Prostate gland (tissue), 2 donors: ENCODE measurements around the gene PLS3. TPM values are rescaled to one million over a fixed set of nuclear protein-coding genes. Genes with fewer than 3 reads are reported as not detected.

Experiments used
- DNase-seq: peaks from one replicate; pipeline ENCODE4 v3.0.0-alpha.2; 2019; ENCODE audit warnings: low spot score
- H3K27ac ChIP-seq, 2 donors: fragments of 200-600 bp; sonication (generic); 2 replicates each; pipeline ENCODE4 v1.5.1; 2017 to 2019
- H3K27me3 ChIP-seq: fragments of 200-600 bp; sonication (generic); replicated peaks from 2 replicates; pipeline ENCODE4 v1.5.1; 2019; ENCODE audit not compliant: insufficient read depth
- H3K36me3 ChIP-seq, 2 donors: fragments of 200-600 bp; sonication (generic); 1 replicate in 1 of 2; 2 replicates in 1 of 2; pipeline versions ENCODE4 v1.5.1 to v1.8.1; 2017 to 2019
- H3K4me1 ChIP-seq: fragments of 200-600 bp; sonication (generic); replicated peaks from 2 replicates; pipeline ENCODE4 v1.5.1; 2019
- H3K4me3 ChIP-seq, 2 donors: fragments of 200-600 bp; sonication (generic); 2 replicates each; pipeline ENCODE4 v1.5.1; 2017 to 2019
- H3K9me3 ChIP-seq: fragments of 200-600 bp; sonication (generic); 2 replicates; pipeline ENCODE4 v1.5.1; 2017
- CTCF ChIP-seq, 4 experiments: fragments of 200-600 bp in 2 of 4; fragments of 450-650 bp in 2 of 4; sonication (generic) in 2 of 4; IDR thresholded peaks; 1 replicate in 3 of 4; 2 replicates in 1 of 4; pipeline ENCODE4 v1.5.1; 2016 to 2019; ENCODE audit warnings: antibody characterized with exemption in 4 of 4, mild to moderate bottlenecking in 2 of 4, moderate library complexity in 2 of 4
- POLR2A ChIP-seq: fragments of 450-650 bp; IDR thresholded peaks from one replicate; pipeline ENCODE4 v1.6.1; 2016; ENCODE audit warnings: antibody characterized with exemption, mild to moderate bottlenecking
- POLR2AphosphoS5 ChIP-seq: sonication (generic); formaldehyde crosslinking; IDR thresholded peaks from one replicate; pipeline ENCODE4 v1.6.1; 2017; ENCODE audit warnings: antibody characterized with exemption
- WGBS: methylation state at CpG from one replicate; pipeline ENCODE4 v1.1.5; 2018; 5-methylcytosine and 5-hydroxymethylcytosine counted together
- intact Hi-C: fragments of 100-400 bp; cut with DNase I; formaldehyde crosslinking; loops from one replicate; pipeline ENCODE4 v1.14.2; 2022
- total RNA-seq, 2 donors: library from RNA; depleted of rRNA; stranded (reverse); fragments of >200 nt; gene quantifications; one replicate each; pipeline ENCODE4 v1.1.0, GENCODE V29; 2016

The PLS3 gene
- total RNA-seq, 2 donors from 2014 or later = 32.1 to 69.3 TPM

- H3K9me3 ChIP-seq = no peaks in the 10 kb centered on the region
- intact Hi-C loops = no loop called here
- no peak overlapping the region for H3K27ac ChIP-seq
- no peak overlapping the region for H3K4me3 ChIP-seq
- 72% methylated on average over 5 of the region's 5 CpGs for WGBS
- no peak for DNase-seq
- H3K27me3 ChIP-seq = no peaks in the 10 kb centered on the region
- H3K4me1 ChIP-seq = no peaks in the 10 kb centered on the region
- no peaks in the 10 kb centered on the region for H3K36me3 ChIP-seq
- no peak for TF ChIP-seq POLR2A
- TF ChIP-seq CTCF (IDR thresholded peaks at IDR 0.05) = no peak
- no peak for TF ChIP-seq POLR2AphosphoS5
Observed at GRCh38 chrX:115576676-115577075, 15.7 kb downstream of the PLS3 start.

DNA sequence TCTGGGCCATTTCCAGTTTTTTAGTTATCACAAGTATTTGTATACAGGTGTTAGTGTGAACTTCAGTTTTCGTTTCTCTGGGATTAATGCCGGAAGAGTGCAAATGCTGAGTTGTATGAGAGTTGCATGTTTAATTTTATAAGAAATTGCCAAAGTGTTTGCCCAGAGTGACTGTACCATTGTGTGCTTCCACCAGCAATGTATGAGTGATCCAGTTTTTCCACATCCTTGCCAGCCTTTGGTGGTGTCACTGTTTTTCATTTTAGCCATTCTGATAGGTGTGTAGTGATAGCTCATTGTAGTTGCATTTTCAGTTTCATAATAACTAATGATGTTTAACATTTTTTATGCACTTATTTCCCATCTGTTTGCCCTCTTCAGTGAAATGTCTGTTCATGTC, 18.4 kb downstream of the PLS3 start:
- no peaks in the 10 kb centered on the region for H3K36me3 ChIP-seq
- intact Hi-C loops = no loop called here
- DNase-seq = no peak

GRCh38 chrX:115579786-115580294, 18.9 kb downstream of the PLS3 start:
- H3K9me3 ChIP-seq = no peaks in the 10 kb centered on the region
- intact Hi-C loops = no loop called here
- no peak for TF ChIP-seq POLR2AphosphoS5
- TF ChIP-seq CTCF (IDR thresholded peaks at IDR 0.05) = no peak
- TF ChIP-seq POLR2A = no peak
- no peak for DNase-seq
- H3K36me3 ChIP-seq = no peaks in the 10 kb centered on the region
- H3K27ac ChIP-seq = no peak overlapping the region
- no peak overlapping the region for H3K4me3 ChIP-seq
- no peaks in the 10 kb centered on the region for H3K4me1 ChIP-seq
- H3K27me3 ChIP-seq = no peaks in the 10 kb centered on the region
- WGBS = 85% methylated on average over 8 of the region's 8 CpGs

More for the DNA sequence above, 18.4 kb downstream of the PLS3 start:
- H3K27ac ChIP-seq = no peak overlapping the region
- TF ChIP-seq POLR2AphosphoS5 (no peak), POLR2A (no peak), CTCF (IDR thresholded peaks at IDR 0.05) (no peak)
- no peaks in the 10 kb centered on the region for H3K9me3 ChIP-seq
- H3K27me3 ChIP-seq = no peaks in the 10 kb centered on the region
- 92% methylated on average over 2 of the region's 2 CpGs for WGBS
- H3K4me3 ChIP-seq = no peak overlapping the region
- no peaks in the 10 kb centered on the region for H3K4me1 ChIP-seq

DNA sequence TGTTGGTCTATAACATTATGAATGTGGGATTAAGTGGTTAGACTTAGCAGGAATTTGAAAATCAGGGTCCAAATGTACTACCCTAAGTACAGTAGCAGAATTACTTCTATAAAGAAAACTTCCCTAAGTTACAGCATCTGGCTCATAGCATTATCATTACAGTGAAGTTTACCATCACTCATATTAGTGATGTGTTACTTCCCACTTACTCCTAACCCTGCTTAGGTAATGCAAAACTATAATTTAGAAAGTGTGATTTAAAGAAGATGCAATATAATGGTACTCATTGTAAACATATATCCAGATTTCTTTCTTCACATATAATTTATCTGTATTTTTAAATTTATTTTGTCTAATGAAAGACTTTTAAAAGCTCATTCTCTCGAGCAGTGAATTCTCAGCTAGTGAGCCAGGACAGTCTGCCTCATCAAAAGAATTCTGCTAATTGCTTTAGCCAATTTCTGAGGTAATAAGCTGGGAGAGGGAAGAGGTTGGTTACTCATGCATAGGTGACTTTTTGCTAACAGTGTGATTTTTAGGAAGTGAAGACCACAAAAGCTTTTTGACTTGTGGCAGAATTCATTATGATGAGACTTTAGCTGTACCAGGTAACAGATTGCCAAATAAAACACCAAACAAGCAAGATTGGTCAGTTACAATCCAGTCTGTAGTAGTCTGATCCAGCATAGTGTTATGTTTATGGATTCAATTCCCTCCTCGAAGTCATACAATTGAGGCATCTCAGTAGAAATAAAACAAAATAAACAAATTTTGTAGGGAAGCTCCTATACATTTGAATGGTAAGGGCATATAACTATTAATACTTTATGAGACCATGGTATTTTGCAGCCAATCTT, 21.0 kb downstream of the PLS3 start:
- Histone ChIP-seq H3K4me1 (no peaks in the 10 kb centered on the region), H3K27ac (no peak overlapping the region), H3K9me3 (no peaks in the 10 kb centered on the region), H3K27me3 (no peaks in the 10 kb centered on the region), H3K4me3 (no peak overlapping the region), H3K36me3 (no peaks in the 10 kb centered on the region)
- TF ChIP-seq CTCF (IDR thresholded peaks at IDR 0.05) = no peak
- no peak for TF ChIP-seq POLR2AphosphoS5
- TF ChIP-seq POLR2A = no peak
- DNase-seq = no peak
- 20% methylated on average over 2 of the region's 2 CpGs for WGBS
- intact Hi-C loops = no loop called here
